Measurements from ENCODE around the gene DOP1B. TPM values are rescaled to one million over a fixed set of nuclear protein-coding genes. Genes with fewer than 3 reads are reported as not detected.
A peak's percentile ranks its signal among the peaks of the same experiment; 100 is the strongest.

DOP1B gene
- total RNA-seq, 1 experiment from 2014 or later: 31.0 TPM

DNA sequence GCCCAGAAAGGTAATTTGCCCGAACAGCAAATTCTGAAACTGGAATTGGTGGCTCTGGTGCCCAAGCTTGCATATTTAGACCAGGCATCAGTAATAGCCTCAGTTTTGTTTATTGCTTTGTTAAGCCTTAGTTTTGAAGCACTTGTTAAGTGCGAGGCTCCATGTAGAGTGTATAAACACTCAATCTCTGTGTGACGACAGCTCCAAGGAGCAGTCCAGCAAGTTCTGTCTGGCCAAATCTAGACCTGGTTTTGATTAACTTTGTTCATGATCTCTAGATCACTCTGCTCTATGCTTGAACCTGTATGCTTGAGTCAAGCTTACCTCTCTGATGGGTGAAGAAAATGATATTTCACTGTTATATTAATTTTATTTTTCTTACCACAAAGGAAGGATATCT, 37.4 kb downstream of the DOP1B start:
- H3K27ac ChIP-seq (ENCODE audit: low read length): peak overlapping the region; percentile 51; the same call in 1 of the 2 replicates
- intact Hi-C loops (cut with micrococcal nuclease; ENCODE audit: unreplicated experiment) (no loop called here), in situ Hi-C loops (cut with HindIII; ENCODE audit: low pct_unique_long_range_greater_than_20kb, low sequenced_read_pairs) (no loop called here)
- ATAC-seq (no peak), DNase-seq (ENCODE audit: low read depth, low spot score) (no peak)
- no peaks in the 10 kb centered on the region for H3K9me3 ChIP-seq (ENCODE audit: control insufficient read depth, insufficient read depth, low read depth, low read length)
- peaks cover 13% of the 10 kb centered on the region for H3K4me1 ChIP-seq (ENCODE audit: control insufficient read depth, insufficient read depth, low read length)
- no TSS peak for BruUV-seq (replicated peaks)
- no peak overlapping the region for H3K4me3 ChIP-seq (ENCODE audit: low read depth in 2 of 2, low read length in 2 of 2)
- no peaks in the 10 kb centered on the region for H3K36me3 ChIP-seq (ENCODE audit: control insufficient read depth, insufficient read depth, low read length)
- no peaks in the 10 kb centered on the region for H3K27me3 ChIP-seq (ENCODE audit: control insufficient read depth, insufficient read depth, low read length)
- POLR2A ChIA-PET: interaction anchor here (0.6 kb wide), 1 partner anchor 126 kb away, joined by 6 read pairs; no protein-coding TSS in a partner anchor
- TF ChIP-seq SIN3A (IDR thresholded peaks at IDR 0.05; ENCODE audit: borderline replicate concordance, insufficient read depth, low read depth, low read length): no peak
- TF ChIP-seq, protein P1, sequence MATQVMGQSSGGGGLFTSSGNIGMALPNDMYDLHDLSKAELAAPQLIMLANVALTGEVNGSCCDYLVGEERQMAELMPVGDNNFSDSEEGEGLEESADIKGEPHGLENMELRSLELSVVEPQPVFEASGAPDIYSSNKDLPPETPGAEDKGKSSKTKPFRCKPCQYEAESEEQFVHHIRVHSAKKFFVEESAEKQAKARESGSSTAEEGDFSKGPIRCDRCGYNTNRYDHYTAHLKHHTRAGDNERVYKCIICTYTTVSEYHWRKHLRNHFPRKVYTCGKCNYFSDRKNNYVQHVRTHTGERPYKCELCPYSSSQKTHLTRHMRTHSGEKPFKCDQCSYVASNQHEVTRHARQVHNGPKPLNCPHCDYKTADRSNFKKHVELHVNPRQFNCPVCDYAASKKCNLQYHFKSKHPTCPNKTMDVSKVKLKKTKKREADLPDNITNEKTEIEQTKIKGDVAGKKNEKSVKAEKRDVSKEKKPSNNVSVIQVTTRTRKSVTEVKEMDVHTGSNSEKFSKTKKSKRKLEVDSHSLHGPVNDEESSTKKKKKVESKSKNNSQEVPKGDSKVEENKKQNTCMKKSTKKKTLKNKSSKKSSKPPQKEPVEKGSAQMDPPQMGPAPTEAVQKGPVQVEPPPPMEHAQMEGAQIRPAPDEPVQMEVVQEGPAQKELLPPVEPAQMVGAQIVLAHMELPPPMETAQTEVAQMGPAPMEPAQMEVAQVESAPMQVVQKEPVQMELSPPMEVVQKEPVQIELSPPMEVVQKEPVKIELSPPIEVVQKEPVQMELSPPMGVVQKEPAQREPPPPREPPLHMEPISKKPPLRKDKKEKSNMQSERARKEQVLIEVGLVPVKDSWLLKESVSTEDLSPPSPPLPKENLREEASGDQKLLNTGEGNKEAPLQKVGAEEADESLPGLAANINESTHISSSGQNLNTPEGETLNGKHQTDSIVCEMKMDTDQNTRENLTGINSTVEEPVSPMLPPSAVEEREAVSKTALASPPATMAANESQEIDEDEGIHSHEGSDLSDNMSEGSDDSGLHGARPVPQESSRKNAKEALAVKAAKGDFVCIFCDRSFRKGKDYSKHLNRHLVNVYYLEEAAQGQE (IDR thresholded peaks at IDR 0.05; ENCODE audit: insufficient read depth in 1 of 2, low read depth in 2 of 2, low read length in 1 of 2): no peak
- TF ChIP-seq TCF7L2 (IDR thresholded peaks at IDR 0.05; ENCODE audit: low read depth, low read length): no peak
- TF ChIP-seq, protein P2, sequence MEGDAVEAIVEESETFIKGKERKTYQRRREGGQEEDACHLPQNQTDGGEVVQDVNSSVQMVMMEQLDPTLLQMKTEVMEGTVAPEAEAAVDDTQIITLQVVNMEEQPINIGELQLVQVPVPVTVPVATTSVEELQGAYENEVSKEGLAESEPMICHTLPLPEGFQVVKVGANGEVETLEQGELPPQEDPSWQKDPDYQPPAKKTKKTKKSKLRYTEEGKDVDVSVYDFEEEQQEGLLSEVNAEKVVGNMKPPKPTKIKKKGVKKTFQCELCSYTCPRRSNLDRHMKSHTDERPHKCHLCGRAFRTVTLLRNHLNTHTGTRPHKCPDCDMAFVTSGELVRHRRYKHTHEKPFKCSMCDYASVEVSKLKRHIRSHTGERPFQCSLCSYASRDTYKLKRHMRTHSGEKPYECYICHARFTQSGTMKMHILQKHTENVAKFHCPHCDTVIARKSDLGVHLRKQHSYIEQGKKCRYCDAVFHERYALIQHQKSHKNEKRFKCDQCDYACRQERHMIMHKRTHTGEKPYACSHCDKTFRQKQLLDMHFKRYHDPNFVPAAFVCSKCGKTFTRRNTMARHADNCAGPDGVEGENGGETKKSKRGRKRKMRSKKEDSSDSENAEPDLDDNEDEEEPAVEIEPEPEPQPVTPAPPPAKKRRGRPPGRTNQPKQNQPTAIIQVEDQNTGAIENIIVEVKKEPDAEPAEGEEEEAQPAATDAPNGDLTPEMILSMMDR (IDR thresholded peaks at IDR 0.05): no peak
- no peak for TF ChIP-seq POLR2AphosphoS5 (IDR thresholded peaks at IDR 0.05; ENCODE audit: low read depth, low read length)
- CTCF ChIA-PET: no interaction called here

DNA sequence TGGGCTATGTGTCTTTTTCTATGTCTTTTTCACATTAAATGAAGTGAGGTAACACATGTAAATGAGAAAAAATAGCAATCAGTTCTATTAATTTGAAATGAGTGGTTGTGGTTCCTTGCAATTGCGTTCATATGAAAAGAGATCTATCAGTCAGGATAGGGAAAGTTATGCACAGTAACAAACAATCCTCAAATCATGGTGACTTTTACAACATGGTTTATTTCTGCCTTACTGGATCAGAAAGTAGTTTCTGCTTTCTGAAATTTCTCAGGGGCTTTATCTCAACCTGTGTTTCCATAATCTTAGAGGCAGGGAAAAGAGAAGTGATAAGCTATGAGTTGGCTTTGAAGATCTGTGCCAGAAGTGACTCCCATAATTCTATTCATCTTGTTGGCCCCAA, 39.0 kb downstream of the DOP1B start:
- TF ChIP-seq POLR2AphosphoS5 (IDR thresholded peaks at IDR 0.05; ENCODE audit: low read depth, low read length): no peak
- TF ChIP-seq, protein P1 (IDR thresholded peaks at IDR 0.05; ENCODE audit: insufficient read depth in 1 of 2, low read depth in 2 of 2, low read length in 1 of 2): no peak
- TF ChIP-seq, protein P2 (IDR thresholded peaks at IDR 0.05): no peak
- TF ChIP-seq SIN3A (IDR thresholded peaks at IDR 0.05; ENCODE audit: borderline replicate concordance, insufficient read depth, low read depth, low read length): no peak
- no peak for TF ChIP-seq TCF7L2 (IDR thresholded peaks at IDR 0.05; ENCODE audit: low read depth, low read length)
- H3K27ac ChIP-seq (ENCODE audit: low read length): peak overlapping the region; percentile 12; the same call in 1 of the 2 replicates
- no peak overlapping the region for H3K4me3 ChIP-seq (ENCODE audit: low read depth in 2 of 2, low read length in 2 of 2)
- ATAC-seq: no peak
- in situ Hi-C loops (cut with HindIII; ENCODE audit: low pct_unique_long_range_greater_than_20kb, low sequenced_read_pairs): no loop called here
- no peaks in the 10 kb centered on the region for H3K36me3 ChIP-seq (ENCODE audit: control insufficient read depth, insufficient read depth, low read length)
- CTCF ChIA-PET: no interaction called here
- peaks cover 13% of the 10 kb centered on the region for H3K4me1 ChIP-seq (ENCODE audit: control insufficient read depth, insufficient read depth, low read length)
- H3K9me3 ChIP-seq (ENCODE audit: control insufficient read depth, insufficient read depth, low read depth, low read length): no peaks in the 10 kb centered on the region
- intact Hi-C loops (cut with micrococcal nuclease; ENCODE audit: unreplicated experiment): no loop called here
- H3K27me3 ChIP-seq (ENCODE audit: control insufficient read depth, insufficient read depth, low read length): no peaks in the 10 kb centered on the region
- POLR2A ChIA-PET: no interaction called here
- DNase-seq (ENCODE audit: low read depth, low spot score): no peak
- no TSS peak for BruUV-seq (replicated peaks)
